GM12872 (cell line): Measurements from ENCODE around the gene PXDN.

Experiments
- CTCF ChIP-seq: IDR thresholded peaks from 3 replicates; pipeline ENCODE4 v1.5.1; 2011; ENCODE audit warnings: low read depth, mild to moderate bottlenecking, low read length, moderate library complexity; ENCODE audit not compliant: insufficient read depth

Gene PXDN

GRCh38 chr2:1634681-1635341 lies 109.5 kb downstream of the PXDN start:
- no peak for TF ChIP-seq CTCF

- no peak for TF ChIP-seq CTCF
Measured at GRCh38 chr2:1633936-1634587, 110.3 kb downstream of the PXDN start.

- TF ChIP-seq CTCF: no peak
Measured at GRCh38 chr2:1633092-1633671, 111.1 kb downstream of the PXDN start.

GRCh38 chr2:1632510-1632909 lies 111.8 kb downstream of the PXDN start:
- no peak for TF ChIP-seq CTCF

- TF ChIP-seq CTCF: no peak
Measured at GRCh38 chr2:1632002-1632348, 112.3 kb downstream of the PXDN start.

GRCh38 chr2:1631292-1632001 lies 112.9 kb downstream of the PXDN start:
- TF ChIP-seq CTCF: no peak

GRCh38 chr2:1628893-1629292 lies 115.4 kb downstream of the PXDN start:
- TF ChIP-seq CTCF: no peak
